Measurements from ENCODE around the gene TAF13. TPM values are rescaled to one million over a fixed set of nuclear protein-coding genes. Genes with fewer than 3 reads are reported as not detected.

Gene TAF13
- total and polyA plus RNA-seq, 12 donors = 18.4 to 69.9 (median 58.0) TPM

GRCh38 chr1:109079240-109079622, 3.4 kb upstream of the TAF13 start:
- peak overlapping the region; percentile 58 to 91 (median 85) for H3K27ac ChIP-seq
- no peak for TF ChIP-seq CTCF (IDR thresholded peaks at IDR 0.05)

DNA sequence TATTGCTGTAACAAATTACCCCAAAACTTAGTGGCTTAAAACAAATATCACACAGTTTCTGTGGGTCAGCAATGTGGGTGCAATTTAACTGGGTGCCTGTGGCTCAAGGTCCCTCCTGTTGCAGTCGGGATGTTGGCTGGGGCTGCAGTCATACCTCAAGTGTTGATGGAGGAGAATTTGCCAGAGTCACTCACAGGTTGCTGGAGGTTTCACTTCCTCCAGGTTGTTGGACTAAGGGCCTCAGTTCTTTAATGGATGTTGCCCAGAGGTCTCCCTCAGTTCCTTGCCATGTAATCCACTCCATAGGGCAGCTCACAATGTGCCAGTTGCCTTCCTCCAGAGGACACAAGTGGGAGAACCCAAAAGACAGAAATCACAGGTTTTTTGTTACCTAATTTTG, 2.5 kb upstream of the TAF13 start:
- Histone ChIP-seq H3K27me3 (no peaks in the 10 kb centered on the region), H3K36me3 (peaks cover 0 to 8% (median 0%) of the 10 kb centered on the region in 9 donors), H3K4me3 (no peak overlapping the region), H3K27ac (peak overlapping the region in 2 of 10 donors; percentile 83 to 88), H3K4me1 (peaks cover 7 to 33% (median 24%) of the 10 kb centered on the region in 9 donors), H3K9me3 (no peaks in the 10 kb centered on the region)
- no peak for ATAC-seq
- intact Hi-C loops (cut with DNase I) = loop anchor here in 1 of 10 donors (5.0 kb wide), 1 partner anchor 36 kb away; the partner anchor contains the start of gene WDR47
- DNase-seq = no peak
- 86 to 92% methylated on average over 1 of the region's 1 CpG for WGBS, 2 donors
- TF ChIP-seq CTCF (IDR thresholded peaks at IDR 0.05) = no peak

More at GRCh38 chr1:109079240-109079622, 3.4 kb upstream of the TAF13 start:
- Histone ChIP-seq H3K36me3 (no peaks in the 10 kb centered on the region), H3K4me3 (peak overlapping the region in 4 of 10 donors; percentile 1 to 23 (median 4)), H3K27me3 (no peaks in the 10 kb centered on the region), H3K9me3 (no peaks in the 10 kb centered on the region), H3K4me1 (peaks cover 7 to 33% (median 24%) of the 10 kb centered on the region in 9 donors)
- intact Hi-C loops (cut with DNase I) = loop anchor here in 1 of 10 donors (5.0 kb wide), 1 partner anchor 37 kb away; the partner anchor contains the start of gene WDR47
- DNase-seq = no peak
- no peak for ATAC-seq
- 91 to 93% methylated on average over 2 of the region's 2 CpGs for WGBS, 2 donors

- ATAC-seq (no peak), DNase-seq (no peak)
- no peak for TF ChIP-seq CTCF (IDR thresholded peaks at IDR 0.05)
- no peak overlapping the region for H3K27ac ChIP-seq
- 84 to 93% methylated on average over 1 of the region's 1 CpG for WGBS, 2 donors
- intact Hi-C loops (cut with DNase I) = no loop called here
- no peak overlapping the region for H3K4me3 ChIP-seq
- peaks cover 0 to 18% (median 5%) of the 10 kb centered on the region in 9 donors for H3K4me1 ChIP-seq
- no peaks in the 10 kb centered on the region for H3K9me3 ChIP-seq
- H3K36me3 ChIP-seq = peaks cover 0 to 95% (median 37%) of the 10 kb centered on the region in 9 donors
- H3K27me3 ChIP-seq = no peaks in the 10 kb centered on the region
These were observed 6.5 kb downstream of the TAF13 start for GRCh38 chr1:109069294-109069693.

- Histone ChIP-seq H3K36me3 (peaks cover 0 to 98% (median 39%) of the 10 kb centered on the region in 9 donors), H3K4me1 (peaks cover 0 to 18% (median 5%) of the 10 kb centered on the region in 9 donors), H3K27ac (no peak overlapping the region), H3K4me3 (no peak overlapping the region), H3K27me3 (no peaks in the 10 kb centered on the region), H3K9me3 (no peaks in the 10 kb centered on the region)
- DNase-seq (no peak), ATAC-seq (peak in 2 of 8 donors; percentile 21 to 22)
- TF ChIP-seq CTCF (IDR thresholded peaks at IDR 0.05) = no peak
- WGBS, 2 donors = 81 to 84% methylated on average over 8 of the region's 8 CpGs
- intact Hi-C loops (cut with DNase I) = no loop called here
These were observed 7.9 kb downstream of the TAF13 start for GRCh38 chr1:109067883-109068282.

Measured in heart right ventricle (tissue), 16 donors.